K562 (cell line): ENCODE measurements around the gene TERT. TPM values are rescaled to one million over a fixed set of nuclear protein-coding genes. Genes with fewer than 3 reads are reported as not detected.

Experiments used
- C11orf30 ChIP-seq: fragments of 450-650 bp; IDR thresholded peaks from 2 replicates; pipeline ENCODE4 v1.6.1; 2016; ENCODE audit warnings: low read depth, mild to moderate bottlenecking
- E2F6 ChIP-seq, 2 experiments: IDR thresholded peaks; 2 replicates each; pipeline ENCODE4 v1.6.1; 2011; ENCODE audit warnings: borderline replicate concordance in 1 of 2, control low read depth in 1 of 2, low read depth in 1 of 2, low read length in 1 of 2, mild to moderate bottlenecking in 1 of 2, mixed read lengths in 1 of 2, moderate library complexity in 1 of 2; ENCODE audit not compliant: insufficient read depth in 1 of 2, insufficient read length in 1 of 2, poor library complexity in 1 of 2, severe bottlenecking in 1 of 2; ENCODE audit errors: extremely low read depth in 1 of 2
- GTF2F1 ChIP-seq: IDR thresholded peaks from 2 replicates; pipeline ENCODE4 v1.6.1; 2011; ENCODE audit warnings: low read depth, low read length, improper control_type of control experiment
- HDAC3 ChIP-seq: fragments of 450-650 bp; IDR thresholded peaks from 2 replicates; pipeline ENCODE4 v1.6.1; 2018; ENCODE audit warnings: borderline replicate concordance, mild to moderate bottlenecking, moderate library complexity; ENCODE audit not compliant: partially characterized antibody
- HNRNPL ChIP-seq: fragments of 200-400 bp; formaldehyde crosslinking; IDR thresholded peaks from 2 replicates; pipeline ENCODE4 v1.6.1; 2017; ENCODE audit warnings: low read depth, mild to moderate bottlenecking, low read length
- KLF16 ChIP-seq: IDR thresholded peaks from 2 replicates; pipeline ENCODE4 v1.6.1; 2016; ENCODE audit warnings: antibody characterized with exemption
- MBD2 ChIP-seq: sonication (generic); IDR thresholded peaks from 2 replicates; pipeline ENCODE4 v1.6.1; 2016; ENCODE audit warnings: low read depth, borderline replicate concordance
- NEUROD1 ChIP-seq: fragments of 150-350 bp; IDR thresholded peaks from 2 replicates; pipeline ENCODE4 v1.6.1; 2014; ENCODE audit warnings: borderline replicate concordance, low read length, low read depth; ENCODE audit not compliant: partially characterized antibody
- NFATC3 ChIP-seq: fragments of 450-650 bp; IDR thresholded peaks from 2 replicates; pipeline ENCODE4 v1.6.1; 2017; ENCODE audit warnings: mild to moderate bottlenecking
- NFE2 ChIP-seq: IDR thresholded peaks from 2 replicates; pipeline ENCODE4 v1.6.1; 2014; ENCODE audit warnings: antibody characterized with exemption, low read depth
- PKNOX1 ChIP-seq: fragments of 450-650 bp; IDR thresholded peaks from 2 replicates; pipeline ENCODE4 v1.6.1; 2016
- POLR2AphosphoS5 ChIP-seq: IDR thresholded peaks from 2 replicates; pipeline ENCODE4 v1.6.1; 2011; ENCODE audit warnings: mild to moderate bottlenecking, low read depth, low read length, moderate library complexity; ENCODE audit not compliant: control insufficient read depth, insufficient read depth
- RBM14 ChIP-seq: fragments of 200-400 bp; formaldehyde crosslinking; IDR thresholded peaks from 2 replicates; pipeline ENCODE4 v1.6.1; 2018; ENCODE audit warnings: low read depth, mild to moderate bottlenecking, low read length, moderate library complexity, borderline replicate concordance; ENCODE audit not compliant: insufficient read depth
- RERE ChIP-seq: sonication (generic); formaldehyde crosslinking; IDR thresholded peaks from 2 replicates; pipeline ENCODE4 v1.8.0; 2023; ENCODE audit warnings: missing genetic modification reagents, mild to moderate bottlenecking, borderline replicate concordance
- SAP30 ChIP-seq: fragments of 200-600 bp; sonication (generic); IDR thresholded peaks from 2 replicates; pipeline ENCODE4 v1.6.1; 2012; ENCODE audit warnings: borderline replicate concordance, low read depth, mild to moderate bottlenecking, moderate library complexity, low read length, control low read depth, inconsistent platforms; ENCODE audit not compliant: insufficient read depth, poor library complexity, severe bottlenecking
- SNIP1 ChIP-seq: fragments of 450-650 bp; IDR thresholded peaks from 2 replicates; pipeline ENCODE4 v1.7.1; 2017; ENCODE audit warnings: low read depth, mild to moderate bottlenecking
- ZBTB17 ChIP-seq: fragments of 450-650 bp; formaldehyde crosslinking; IDR thresholded peaks from 2 replicates; pipeline ENCODE4 v1.4.0; 2020; ENCODE audit warnings: mild to moderate bottlenecking
- ZNF140 ChIP-seq: fragments of 250-450 bp; sonication (Bioruptor Pico); IDR thresholded peaks from 2 replicates; pipeline ENCODE4 v1.8.0; 2021; ENCODE audit warnings: moderate library complexity, mild to moderate bottlenecking, inconsistent platforms
- ZNF165 ChIP-seq: fragments of 250-450 bp; sonication (Bioruptor Pico); IDR thresholded peaks from 2 replicates; pipeline ENCODE4 v1.4.0; 2020; ENCODE audit warnings: borderline replicate concordance
- ZNF583 ChIP-seq: fragments of 250-450 bp; sonication (Bioruptor Pico); IDR thresholded peaks from 2 replicates; pipeline ENCODE4 v1.4.0; 2020
- ZNF644 ChIP-seq: fragments of 200-800 bp; sonication (Bioruptor generic); IDR thresholded peaks from 2 replicates; pipeline ENCODE4 v1.6.1; 2016; ENCODE audit warnings: low read depth, missing genetic modification characterization, missing compliant biosample characterization
- polyA plus RNA-seq, 8 experiments: library from polyadenylated mRNA; depleted of rRNA in 4 of 8; stranded (reverse) in 5 of 8; unstranded in 3 of 8; fragments of >200 nt; fragmentation: Nextera tagmentation in 2 of 8; fragmentation: Illumina TruSeq in 1 of 8; extraction: Ambion mirVana in 2 of 8; extraction: Trizol in 1 of 8; gene quantifications; 2 replicates each; pipeline versions ENCODE4 v1.2.1 to v1.2.3, GENCODE V29; 2011 to 2014; ENCODE audit warnings: inconsistent platforms in 1 of 8, missing spikeins in 1 of 8
- total RNA-seq, 7 experiments: library from RNA; depleted of rRNA in 6 of 7; stranded (reverse); fragments of >200 nt in 6 of 7; fragmentation: Illumina TruSeq in 2 of 7; extraction: Trizol in 2 of 7; gene quantifications; 2 replicates each; pipeline versions ENCODE4 v1.2.1 to v1.2.3, GENCODE V29; 2011 to 2021; ENCODE audit warnings: low replicate concordance in 1 of 7

The TERT gene
- total and polyA plus RNA-seq, 9 of the 15 experiments (the other 6 are each of a cell fraction or from before 2014, with no cell fraction given), result 0.08 to 4.5 (median 0.98) TPM; not detected in 1

- TF ChIP-seq PKNOX1 (no peak), POLR2AphosphoS5 (no peak), NFE2 (no peak), RERE (CRISPR knock-in tag) (no peak), GTF2F1 (no peak), SAP30 (no peak), HDAC3 (no peak), ZNF165 (0 out of 2 replicates have a peak, but pooled peaks have one; percentile 41), ZBTB17 (CRISPR knock-in tag) (no peak), HNRNPL (no peak), NFATC3 (no peak), ZNF583 (CRISPR knock-in tag) (peak; percentile 69; the same call in 1 of the 2 replicates), ZNF644 (no peak), C11orf30 (no peak), E2F6 (IDR thresholded peaks at IDR 0.05; ENCODE audit: borderline replicate concordance in 1 of 2, extremely low read depth in 1 of 2, insufficient read depth in 1 of 2, insufficient read length in 1 of 2, low read depth in 1 of 2, low read length in 1 of 2, poor library complexity in 1 of 2, severe bottlenecking in 1 of 2) (no peak), NEUROD1 (no peak), ZNF140 (CRISPR knock-in tag) (no peak), MBD2 (no peak), SNIP1 (no peak), RBM14 (no peak), KLF16 (peak; percentile 62; the same call in 1 of the 2 replicates)
These were observed 90.1 kb downstream of the TERT start (continued) for GRCh38 chr5:1204693-1205242.
